Activated gamma-delta T cell treated with anti-CD3 and anti-CD28 coated beads, Interleukin-2, amount 50 U/mL, for 16 hours (primary cell): ENCODE data around the gene TMEM242.
"Not testable (repeated sequence)": the region's sequence is repeated elsewhere in the genome, so short reads cannot be mapped to it uniquely, and the experiment has no call there.

Experiments
- DNase-seq: peaks from one replicate; pipeline ENCODE4 v3.0.0-alpha.2; 2020; ENCODE audit warnings: low read depth

Gene TMEM242

DNA sequence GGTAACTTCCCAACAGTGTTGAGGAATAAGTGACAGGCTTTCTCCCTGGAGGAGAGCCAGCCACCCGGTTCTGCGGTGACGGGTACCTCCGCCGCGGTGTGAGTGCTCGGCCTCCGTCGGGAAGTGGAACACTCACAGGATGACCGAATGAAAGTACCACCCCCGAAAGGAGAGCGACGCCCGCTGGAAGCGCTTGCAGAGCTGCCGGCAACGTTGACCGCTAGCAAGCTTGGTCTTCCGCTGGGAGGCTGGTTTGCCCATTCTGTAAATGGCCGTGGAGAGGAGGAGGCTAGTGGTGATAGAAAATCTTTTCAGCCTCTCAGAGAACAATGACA lies 614 bp upstream of the TMEM242 start:
- no peak for DNase-seq

DNA sequence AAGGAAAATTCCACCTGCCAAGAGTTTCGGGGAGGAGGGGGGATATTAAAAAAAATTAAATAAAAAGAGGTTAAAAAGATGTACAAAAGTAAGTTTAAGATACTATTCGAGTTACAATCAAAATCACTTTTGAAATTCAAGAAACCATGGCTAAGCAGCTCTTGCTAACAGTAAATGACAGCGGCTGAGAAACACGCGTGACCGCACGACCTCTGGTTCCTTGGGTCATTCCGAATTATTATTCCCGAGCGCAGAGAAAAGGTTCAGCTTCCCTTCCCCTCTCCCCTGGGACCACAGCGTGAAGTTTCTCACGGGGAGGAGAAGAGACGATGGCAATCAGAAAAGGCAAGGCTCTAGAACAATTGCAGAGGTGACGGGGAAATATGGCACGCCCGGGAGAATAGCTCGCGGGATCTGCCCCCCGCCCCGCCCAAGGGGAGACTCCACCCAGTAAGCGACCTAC lies 496 bp downstream of the TMEM242 start:
- peak; percentile 67 for DNase-seq

DNA sequence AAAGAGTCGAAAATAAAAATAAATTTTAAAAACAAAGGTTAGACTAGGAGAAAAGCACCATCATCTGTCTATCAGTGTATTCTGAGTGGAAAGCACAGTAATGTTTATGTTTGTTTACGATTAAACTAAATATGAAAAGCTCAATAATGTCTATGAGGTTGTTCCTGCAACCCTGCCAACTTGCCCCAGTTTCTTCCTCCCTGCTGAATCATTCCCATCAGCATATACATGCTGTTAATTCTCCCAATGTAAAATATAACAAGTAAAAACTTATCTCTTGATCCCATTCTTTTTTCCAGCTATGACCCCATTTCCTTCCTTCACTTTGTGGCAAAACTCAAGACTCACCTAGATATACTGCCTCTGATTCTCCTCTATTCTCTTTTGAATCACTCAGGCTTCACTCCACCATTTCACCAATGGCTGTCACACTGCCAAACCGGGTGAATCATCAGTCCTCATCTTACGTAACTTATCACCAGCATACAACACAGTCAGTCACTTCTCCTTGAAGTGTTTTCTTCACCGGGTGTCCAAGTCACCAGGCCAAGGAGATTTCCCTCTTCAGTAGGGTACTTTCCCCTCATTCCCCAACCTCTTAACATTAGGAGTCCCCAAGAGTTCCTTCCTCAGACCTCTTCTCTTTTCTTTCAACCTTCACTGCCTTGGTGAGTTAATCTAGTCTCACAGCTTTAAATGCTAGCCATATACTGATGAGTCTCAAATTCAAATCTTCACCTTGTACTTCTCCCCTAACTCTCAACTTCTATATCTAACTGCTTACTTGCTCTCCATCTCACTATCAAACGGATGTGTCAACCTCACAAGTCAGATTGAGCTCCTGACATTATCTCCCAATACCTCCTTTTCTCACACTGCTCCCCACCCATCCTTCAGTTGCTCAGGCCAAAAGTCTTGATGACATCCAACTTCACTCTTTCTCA lies 6.2 kb downstream of the TMEM242 start:
- no peak for DNase-seq

DNA sequence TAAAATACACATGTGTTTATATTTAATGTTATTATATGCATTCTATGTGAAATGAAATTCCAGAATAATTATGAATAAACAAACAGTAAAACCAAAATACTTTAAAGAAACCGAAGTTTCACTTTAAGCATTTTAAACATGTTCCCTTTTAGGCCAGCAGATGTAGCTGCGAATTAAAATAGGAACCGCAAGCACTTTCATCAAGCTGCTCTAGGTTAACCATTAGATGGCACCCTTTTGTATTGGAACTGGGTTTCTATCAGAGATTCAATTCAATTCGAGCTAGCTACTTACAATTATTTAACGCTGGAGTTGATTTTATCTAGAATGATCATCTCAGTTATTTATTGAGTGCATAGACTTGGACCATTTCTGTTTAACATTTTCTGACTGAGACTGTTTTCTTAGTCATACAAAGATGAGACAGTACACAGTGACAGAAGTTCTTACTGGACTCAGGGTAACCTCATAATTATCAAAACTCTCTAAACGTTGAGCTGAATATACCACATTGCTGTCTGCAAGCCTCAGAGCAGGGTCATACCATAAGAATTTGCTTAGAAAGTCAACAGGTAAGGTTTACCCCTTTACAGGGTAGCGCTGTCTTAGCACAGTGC lies 8.5 kb downstream of the TMEM242 start:
- no peak for DNase-seq

DNA sequence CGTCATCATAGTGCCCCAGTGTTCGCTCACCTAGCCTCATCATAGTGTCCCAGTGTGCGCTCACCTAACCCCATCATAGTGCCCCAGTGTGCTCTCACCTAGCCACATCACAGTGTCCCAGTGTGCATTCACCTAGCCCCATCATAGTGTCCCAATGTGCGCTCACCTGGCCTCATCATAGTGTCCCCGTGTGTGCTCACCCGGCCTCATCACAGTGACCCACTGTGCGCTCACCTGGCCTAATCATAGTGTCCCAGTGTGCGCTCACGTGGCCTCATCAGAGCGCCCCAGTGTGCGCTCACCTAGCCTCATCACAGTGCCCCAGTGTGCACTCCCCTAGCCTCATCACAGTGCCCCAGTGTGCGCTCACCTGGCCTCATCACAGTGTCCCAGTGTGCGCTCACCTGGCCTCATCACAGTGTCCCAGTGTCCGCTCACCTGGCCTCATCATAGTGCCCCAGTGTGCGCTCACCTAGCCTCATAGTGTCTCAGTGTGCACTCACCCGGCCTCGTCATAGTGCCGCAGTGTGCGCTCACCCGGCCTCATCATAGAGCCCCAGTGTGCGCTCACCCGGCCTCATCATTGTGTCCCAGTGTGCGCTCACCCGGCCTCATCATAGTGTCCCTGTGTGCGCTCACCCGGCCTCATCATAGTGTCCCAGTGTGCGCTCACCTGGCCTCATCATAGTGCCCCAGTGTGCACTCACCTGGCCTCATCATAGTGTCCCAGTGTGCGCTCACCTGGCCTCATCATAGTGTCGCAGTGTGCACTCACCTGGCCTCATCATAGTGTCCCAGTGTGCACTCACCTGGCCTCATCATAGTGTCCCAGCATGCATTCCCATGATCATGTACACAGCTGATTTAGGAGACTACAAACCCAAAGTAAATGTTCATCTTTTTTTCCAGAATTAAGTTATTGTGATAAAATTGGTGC lies 9.5 kb downstream of the TMEM242 start:
- DNase-seq: no peak

DNA sequence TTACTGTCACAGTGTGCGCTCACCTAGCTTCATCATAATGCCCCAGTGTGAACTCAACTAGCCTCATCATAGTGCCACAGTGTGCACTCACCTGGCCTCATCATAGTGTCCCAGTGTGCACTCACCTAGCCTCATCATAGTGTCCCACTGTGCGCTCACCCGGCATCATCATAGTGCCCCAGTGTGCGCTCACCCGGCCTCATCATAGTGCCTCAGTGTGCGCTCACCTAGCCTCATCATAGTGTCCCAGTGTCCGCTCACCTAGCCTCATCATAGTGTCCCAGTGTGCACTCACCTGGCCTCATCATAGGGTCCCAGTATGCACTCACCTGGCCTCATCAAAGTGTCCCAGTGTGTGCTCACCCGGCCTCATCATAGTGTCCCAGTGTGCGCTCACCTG lies 10.6 kb downstream of the TMEM242 start:
- DNase-seq: no peak

DNA sequence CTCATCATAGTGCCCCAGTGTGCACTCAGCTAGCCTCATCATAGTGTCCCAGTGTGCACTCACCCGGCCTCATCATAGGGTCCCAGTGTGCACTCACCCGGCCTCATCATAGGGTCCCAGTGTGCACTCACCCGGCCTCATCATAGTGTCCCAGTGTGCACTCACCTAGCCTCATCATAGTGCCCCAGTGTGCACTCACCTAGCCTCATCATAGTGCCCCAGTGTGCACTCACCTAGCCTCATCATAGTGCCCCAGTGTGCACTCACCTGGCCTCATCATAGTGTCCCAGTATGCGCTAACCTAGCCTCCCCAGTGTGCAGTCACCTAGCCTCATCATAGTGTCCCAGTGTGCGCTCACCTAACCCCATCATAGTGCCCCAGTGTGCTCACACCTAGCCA lies 12.6 kb downstream of the TMEM242 start:
- not testable (repeated sequence) for DNase-seq

DNA sequence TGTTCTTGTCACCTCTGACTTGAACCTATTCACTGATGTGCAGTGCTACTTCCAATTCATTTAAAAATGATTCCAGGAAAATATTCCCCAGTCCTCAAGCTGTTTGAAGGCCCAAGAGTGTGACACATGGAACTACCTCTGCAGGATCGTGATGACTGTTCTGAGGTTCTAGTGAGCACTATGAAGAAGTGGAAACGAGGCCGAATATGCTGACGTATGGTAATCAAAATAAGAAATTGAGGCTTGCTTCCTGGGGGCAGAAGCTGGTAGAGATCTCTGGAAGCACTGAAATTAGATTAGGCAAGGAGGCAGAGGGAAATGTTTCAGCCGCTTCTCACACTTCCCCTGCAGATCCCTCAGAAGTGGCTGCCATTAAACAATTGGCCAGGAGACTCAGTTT lies 15.7 kb downstream of the TMEM242 start:
- no peak for DNase-seq

DNA sequence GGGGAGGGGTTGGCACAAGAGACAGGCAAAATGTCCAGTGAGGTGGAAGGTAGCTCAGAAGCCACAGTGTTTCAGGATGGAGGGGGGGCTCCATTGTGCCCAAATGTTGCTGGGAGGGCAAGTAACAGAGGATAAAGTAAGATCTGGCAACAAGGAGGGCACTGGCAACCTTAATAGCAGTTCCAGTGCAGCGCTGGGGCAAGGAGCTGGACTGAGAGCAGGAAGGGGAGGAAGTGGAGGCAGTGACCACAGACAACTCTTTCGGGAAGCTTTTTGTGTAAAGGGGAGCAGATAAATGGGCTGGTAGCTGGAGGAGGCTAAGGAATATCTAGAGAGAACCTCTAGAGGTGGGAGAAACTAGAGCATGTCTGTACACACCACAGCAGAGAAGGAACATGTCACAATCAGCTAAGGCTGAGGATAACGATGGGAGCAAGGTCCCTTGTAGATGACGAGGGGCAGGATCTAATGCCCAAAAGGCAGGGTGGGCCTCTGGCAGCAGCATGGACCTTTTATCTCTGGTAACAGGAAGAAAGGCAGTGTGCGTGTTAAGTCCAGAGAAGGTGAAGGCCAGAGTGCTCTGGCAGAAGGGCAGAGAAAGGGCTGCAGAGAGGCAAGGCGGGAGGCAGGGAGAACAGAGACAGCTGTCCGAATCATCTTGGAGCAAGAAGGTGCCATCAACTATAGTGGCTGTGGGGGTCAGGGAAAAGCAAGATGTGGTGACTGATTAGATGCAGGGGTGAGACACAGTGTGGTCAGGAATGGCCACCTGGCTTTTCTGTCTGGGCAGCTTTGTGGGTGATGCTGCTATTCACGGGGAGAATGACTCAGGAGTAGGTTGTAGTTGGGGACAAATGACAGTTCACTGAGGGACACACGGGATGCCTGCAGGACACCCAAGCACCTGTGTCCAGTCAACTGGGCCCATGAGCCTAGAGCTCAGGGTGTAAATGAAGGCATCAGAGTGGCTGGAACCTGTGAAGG lies 17.4 kb downstream of the TMEM242 start:
- no peak for DNase-seq

DNA sequence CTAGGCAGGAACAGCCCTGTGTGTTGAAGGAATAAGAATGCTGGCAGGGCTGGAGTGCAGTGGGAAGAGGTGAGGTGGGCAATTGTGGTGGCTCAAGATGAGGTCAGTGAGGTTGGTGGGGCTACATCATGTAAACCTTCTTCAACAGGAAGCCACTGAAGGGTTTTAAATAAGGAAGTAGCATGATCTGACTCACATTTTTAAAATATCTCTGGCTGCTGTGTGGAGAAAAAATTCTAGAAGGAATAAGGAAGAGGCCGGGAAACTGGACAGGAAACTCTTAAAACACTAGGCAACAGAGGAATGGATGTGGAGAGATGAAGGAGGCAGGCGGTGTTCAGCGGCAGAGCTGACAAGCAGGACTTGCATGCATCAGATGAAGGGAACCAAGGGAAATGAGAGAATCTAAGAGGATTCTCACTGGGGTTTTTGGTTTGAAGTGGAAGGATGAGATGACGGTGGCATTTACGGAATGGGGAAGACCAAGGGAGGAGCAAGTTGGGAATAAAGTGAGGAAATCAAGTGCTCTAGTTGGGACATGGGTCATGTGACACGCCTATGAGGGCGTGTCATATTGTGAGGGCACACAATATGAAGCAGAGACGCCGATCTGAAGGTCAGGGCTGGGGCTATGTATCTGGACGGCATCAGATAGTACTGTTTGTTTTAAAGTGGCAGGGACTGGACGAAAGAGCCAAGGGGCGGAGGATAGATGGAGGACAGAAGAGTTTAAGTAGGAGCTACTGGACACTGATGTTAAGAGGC lies 18.2 kb downstream of the TMEM242 start:
- no peak for DNase-seq

DNA sequence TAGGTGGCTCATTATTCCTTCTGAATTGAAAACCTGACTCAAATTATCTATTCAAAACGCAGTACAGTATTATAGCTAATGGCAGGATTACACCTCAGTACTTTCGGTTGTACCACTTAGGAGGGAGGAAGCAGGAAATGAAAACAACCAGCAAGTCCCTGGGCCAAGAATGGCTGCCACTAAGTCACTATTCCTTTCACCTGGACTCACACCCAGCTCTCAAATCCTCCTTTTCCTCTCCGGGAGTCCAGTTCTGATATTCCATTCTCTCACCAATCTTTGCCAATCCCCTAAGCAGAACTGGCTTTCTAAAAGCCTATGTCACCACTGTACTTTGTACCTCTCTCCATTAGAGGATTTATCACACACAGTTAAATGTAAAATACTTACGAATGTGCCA lies 20.6 kb downstream of the TMEM242 start:
- DNase-seq: no peak

DNA sequence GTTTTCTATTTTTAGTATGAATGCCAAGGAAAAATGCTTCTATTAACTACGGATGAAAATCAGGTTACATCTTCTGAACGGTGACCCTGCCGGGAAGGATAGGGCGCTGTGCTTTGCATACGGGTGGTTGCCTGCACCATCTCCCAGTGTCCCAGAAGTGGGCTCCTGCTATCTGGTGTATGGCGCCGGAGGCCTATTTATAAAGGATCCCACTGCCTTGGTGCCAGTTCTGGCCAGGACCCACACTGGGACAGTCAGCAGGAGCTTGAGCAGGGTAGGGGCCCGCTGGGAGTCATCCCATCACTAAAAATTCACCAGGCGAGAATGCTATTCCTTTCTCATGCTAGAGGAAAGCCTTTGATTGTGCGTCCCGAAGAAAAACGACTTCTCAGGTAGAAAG lies 22.9 kb downstream of the TMEM242 start:
- no peak for DNase-seq

DNA sequence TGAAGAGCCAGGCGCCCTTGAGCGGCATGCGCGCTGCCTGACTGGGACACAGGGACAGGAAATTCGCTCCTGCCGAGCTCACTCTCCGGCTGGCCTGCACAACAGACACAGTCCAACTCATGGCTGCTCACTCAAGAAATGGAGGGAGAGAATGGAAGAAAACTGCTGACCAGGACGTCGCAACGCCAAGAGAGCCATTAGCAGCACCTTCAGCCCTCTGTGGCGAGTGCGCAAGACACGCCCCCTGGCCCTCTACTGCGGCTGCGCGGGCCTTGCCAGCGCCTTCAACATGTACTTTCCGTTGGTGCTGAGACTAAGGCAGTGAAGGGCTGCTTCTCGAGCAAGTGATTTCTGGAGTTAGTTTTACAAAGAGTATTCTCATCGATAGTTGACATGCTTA lies 23.3 kb downstream of the TMEM242 start:
- DNase-seq: no peak

DNA sequence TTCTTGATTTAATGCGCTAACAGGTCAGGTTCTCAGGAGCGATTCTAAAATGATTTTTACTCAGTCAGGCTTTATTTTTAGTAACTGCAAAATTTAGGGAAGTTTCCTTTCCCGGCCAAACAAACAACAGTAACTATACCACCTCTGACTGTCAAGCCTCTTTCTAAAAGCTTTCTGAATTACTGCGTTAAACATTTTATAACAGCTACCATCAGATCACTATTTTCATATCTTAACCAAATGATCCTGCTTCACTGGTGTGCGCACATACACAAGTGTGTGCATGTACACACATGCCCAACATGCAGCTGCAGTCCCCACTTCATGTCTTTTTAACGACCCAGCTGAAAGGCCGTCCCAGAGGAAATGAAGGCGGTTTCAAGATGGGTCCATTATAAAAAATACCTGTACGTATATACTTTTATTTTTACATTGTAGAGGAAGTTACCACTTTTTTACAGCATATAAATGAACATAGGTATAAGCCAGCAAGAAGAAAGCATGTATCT lies 25.0 kb downstream of the TMEM242 start:
- DNase-seq: no peak

DNA sequence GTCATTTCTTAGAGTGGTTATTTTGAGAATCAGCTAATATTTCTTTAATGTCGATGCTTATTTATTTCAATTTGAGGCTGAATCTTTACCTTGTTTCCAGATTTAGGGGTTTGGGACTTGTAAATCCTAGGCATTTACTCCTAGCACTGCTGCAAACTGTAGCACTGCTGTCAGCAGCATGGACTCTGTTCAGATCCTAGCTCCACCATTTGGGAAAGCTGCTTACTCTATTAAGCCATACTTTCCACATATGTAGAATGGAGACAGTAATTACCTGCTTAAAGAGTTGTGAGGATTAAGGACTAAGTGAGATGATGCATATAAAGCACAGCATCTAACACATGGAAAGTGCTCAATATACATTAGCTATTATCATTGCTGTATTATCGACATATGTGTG lies 28.7 kb downstream of the TMEM242 start:
- DNase-seq: no peak

DNA sequence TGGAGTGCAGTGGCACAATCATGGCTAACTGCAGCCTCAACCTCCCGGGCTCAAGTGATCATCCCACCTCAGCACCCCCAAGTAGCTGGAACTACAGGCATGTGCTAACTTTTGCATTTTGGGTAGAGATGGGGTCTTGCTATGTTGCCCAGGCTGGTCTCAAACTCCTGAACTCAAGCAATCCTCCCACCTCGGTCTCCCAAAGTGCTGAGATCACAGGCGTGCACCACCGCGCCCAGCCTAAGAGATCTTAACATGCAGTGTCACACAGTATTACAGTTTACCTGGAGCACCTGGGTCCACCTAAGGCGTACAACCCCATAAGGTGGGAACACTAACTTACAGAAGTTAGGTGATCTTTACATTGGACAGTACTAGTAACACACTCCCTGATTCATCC lies 29.5 kb downstream of the TMEM242 start:
- DNase-seq: no peak

DNA sequence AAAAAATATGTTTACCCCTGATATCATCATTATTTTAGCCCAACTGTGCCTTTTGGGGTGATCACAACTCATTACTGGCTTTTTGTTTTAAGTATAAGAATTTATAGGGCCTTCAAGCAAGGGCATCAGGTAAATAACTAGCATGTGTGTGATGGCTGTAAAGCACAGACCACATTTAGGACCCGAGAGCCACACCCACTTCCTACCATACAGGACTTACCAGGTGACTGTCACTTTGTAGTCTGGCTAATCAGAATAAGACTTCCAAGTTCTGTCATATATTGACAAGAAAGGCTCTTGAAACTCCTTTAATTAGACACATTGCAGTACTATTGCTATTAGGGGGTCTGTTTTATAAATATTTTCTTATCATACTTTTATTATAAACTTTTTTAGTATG lies 31.1 kb downstream of the TMEM242 start:
- DNase-seq: no peak

DNA sequence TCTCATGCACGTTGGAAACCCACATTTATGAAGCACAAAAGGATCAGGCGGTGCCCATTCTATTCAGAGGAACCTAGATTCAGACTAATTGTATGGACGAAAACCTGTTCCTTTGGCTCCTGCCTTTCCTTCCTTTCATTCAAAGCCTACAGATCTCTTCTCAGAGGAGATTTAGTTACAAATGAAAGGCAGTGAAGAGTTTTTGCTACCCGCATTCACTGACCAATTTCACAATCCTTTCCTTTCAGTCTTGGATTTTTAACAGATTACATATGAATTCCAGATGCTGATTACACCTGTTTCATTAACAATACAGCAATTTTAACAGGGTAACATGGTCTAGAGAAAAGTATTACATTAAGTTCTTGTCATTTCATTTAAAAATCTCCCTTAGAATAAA lies 32.0 kb downstream of the TMEM242 start:
- no peak for DNase-seq

DNA sequence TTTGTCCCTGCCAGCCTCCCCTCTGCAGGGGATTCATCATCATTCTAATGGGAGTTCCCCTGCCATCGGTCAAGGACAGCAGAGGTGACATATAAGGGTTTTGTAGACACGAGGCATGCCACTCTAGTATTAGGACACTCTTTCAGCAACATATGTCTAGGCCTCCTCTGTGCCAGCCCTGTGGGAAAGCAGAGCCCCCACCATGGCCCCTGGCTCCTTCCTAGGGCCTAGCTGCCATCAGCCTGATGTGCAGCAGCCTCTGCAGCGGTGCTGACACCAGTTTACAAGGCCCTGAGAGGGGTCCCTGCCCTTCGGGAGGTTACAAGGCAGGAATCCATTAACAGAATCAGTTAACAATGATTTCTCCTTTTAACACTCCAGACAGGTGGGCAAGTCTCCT lies 32.5 kb downstream of the TMEM242 start:
- DNase-seq: no peak

DNA sequence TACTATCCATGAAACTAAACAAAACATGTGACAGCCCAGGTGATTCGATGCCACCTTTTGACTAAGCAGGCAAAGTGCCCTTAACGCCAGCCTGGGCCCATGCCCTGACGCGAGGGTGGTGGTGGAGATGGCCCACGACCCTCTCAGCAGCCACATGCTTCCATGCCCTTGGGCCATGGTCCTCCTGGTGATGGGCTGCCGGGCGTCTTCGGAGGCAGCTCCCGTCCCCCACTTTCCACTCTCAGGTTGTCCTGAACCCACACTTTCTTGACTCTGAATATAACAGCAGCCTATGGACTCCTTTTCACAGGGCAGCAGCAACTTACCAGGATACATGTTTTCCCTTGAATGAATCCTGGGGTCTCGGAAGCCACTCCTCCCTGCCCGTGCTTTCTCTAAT lies 33.6 kb downstream of the TMEM242 start:
- no peak for DNase-seq
